Activated CD8-positive, alpha-beta memory T cell treated with anti-CD3 and anti-CD28 coated beads, Interleukin-2, amount 50 U/mL, for 48 hours (primary cell): Measurements from ENCODE around the gene KCNQ4.

Source experiments
- DNase-seq: peaks from one replicate; pipeline ENCODE4 v3.0.0-alpha.2; 2020

The KCNQ4 gene

GRCh38 chr1:40872276-40872675 is 88.7 kb downstream of the KCNQ4 start:
- DNase-seq = no peak

- DNase-seq = no peak
Measured at GRCh38 chr1:40873863-40874472, 90.4 kb downstream of the KCNQ4 start.

GRCh38 chr1:40876436-40876761 is 92.8 kb downstream of the KCNQ4 start:
- no peak for DNase-seq

- DNase-seq = no peak
Measured at GRCh38 chr1:40876891-40877290, 93.3 kb downstream of the KCNQ4 start.

GRCh38 chr1:40877698-40878097 is 94.1 kb downstream of the KCNQ4 start:
- no peak for DNase-seq

GRCh38 chr1:40878906-40879305 is 95.3 kb downstream of the KCNQ4 start:
- no peak for DNase-seq

- DNase-seq = no peak
Measured at GRCh38 chr1:40879482-40880175, 96.0 kb downstream of the KCNQ4 start.

- DNase-seq = no peak
Measured at GRCh38 chr1:40880813-40881549, 97.4 kb downstream of the KCNQ4 start.

GRCh38 chr1:40884055-40884795 is 100.6 kb downstream of the KCNQ4 start:
- no peak for DNase-seq

GRCh38 chr1:40886318-40887011 is 102.9 kb downstream of the KCNQ4 start:
- no peak for DNase-seq

- no peak for DNase-seq
Measured at GRCh38 chr1:40887012-40887378, 103.4 kb downstream of the KCNQ4 start.

- no peak for DNase-seq
Measured at GRCh38 chr1:40887652-40888051, 104.1 kb downstream of the KCNQ4 start.
